GM19324 (cell line): ENCODE results near the gene BORCS8.
A peak's percentile ranks its signal among the peaks of the same experiment; 100 is the strongest.
"Not testable (repeated sequence)": the region's sequence is repeated elsewhere in the genome, so short reads cannot be mapped to it uniquely, and the experiment has no call there.

Experiments used
- ATAC-seq: cut with Tn5 transposase; IDR thresholded peaks from one replicate; pipeline ENCODE4 v1.9.1; 2021; ENCODE audit warnings: mild to moderate bottlenecking, moderate library complexity; ENCODE audit not compliant: unreplicated experiment, low FRiP score

BORCS8 gene

GRCh38 chr19:19192078-19192882, at the start of gene BORCS8, which contains the start of gene RFXANK:
BORCS8 (minus strand) TSS chr19:19192152; CDS start chr19:19192117, 35 bp downstream.
RFXANK (plus strand) TSS chr19:19192258; CDS start chr19:19193947, 1,689 bp downstream.
- peak; percentile 89 for ATAC-seq

GRCh38 chr19:19240476-19240875, 48.5 kb upstream of the BORCS8 start:
- no peak for ATAC-seq

DNA sequence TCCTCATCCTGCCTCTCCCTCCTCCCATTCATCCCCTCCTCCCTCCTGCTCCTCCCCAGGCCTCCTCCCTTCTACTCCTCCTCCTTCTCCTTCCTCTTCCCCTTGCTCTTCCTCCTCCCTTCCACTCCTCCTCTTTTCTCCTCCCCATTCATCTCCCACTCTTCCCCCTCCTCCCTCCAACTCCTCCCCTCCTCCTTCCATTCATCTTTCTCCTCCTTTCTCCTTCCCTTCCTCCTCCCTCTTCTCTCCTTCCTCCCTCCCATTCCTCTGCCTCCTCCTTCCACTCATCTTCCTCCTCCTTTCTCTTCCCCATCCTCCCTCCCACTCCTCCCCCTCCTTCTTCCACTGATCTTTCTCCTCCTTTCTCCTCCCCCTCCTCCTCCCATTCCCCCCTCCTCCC, 47.7 kb upstream of the BORCS8 start:
- ATAC-seq, result no peak

DNA sequence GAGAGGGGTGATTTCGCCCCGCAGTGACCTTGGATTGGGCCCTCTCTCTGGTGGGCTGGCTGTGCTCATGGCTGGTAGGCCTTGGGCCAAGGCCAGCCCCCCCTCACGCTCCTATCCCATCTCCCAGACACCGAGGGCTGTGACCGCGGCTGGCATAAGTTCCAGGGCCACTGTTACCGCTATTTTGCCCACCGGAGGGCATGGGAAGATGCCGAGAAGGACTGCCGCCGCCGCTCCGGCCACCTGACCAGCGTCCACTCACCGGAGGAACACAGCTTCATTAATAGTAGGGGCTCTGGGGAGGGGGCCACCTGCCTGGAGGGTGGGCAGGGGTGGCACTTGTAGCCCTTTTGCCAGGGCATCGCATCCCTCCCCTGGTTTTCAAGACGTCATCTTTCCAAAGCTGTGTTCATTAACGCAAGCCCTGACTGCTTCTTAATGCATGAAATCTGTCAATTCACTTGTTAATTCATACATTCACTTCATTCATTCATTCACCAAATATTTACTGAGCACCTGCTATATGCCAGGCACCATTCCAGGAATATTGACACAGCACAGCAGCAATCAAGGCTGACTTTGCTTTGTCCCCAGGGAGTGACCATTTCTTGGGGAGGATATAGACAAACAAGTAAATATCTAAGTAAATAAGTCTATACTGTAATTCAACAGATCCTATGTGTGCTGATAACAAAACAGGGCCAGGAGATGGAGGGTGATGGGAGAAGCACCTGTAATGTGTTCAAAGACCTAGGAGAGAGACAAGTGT, 46.4 kb upstream of the BORCS8 start:
- ATAC-seq, result no peak

DNA sequence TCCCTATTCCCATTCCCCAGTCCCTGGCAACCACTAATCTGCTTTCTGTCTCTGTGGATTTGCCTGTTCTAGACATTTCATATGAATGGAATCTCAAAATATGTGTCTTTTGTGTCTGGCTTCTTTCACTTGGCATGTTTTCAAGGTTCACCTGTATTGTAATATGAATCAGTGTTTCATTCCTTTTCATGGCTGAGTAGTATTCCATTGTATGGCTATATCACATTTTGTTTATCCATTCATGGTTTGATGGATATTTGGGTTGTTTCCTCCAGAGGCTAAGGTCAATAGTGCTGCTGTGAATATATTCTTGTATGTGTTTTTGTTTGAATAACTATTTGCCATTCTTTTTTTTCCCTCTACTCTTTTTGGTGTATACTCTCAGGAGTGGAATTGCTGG, 44.2 kb upstream of the BORCS8 start:
- no peak for ATAC-seq

GRCh38 chr19:19234220-19234816, 42.4 kb upstream of the BORCS8 start:
- no peak for ATAC-seq

DNA sequence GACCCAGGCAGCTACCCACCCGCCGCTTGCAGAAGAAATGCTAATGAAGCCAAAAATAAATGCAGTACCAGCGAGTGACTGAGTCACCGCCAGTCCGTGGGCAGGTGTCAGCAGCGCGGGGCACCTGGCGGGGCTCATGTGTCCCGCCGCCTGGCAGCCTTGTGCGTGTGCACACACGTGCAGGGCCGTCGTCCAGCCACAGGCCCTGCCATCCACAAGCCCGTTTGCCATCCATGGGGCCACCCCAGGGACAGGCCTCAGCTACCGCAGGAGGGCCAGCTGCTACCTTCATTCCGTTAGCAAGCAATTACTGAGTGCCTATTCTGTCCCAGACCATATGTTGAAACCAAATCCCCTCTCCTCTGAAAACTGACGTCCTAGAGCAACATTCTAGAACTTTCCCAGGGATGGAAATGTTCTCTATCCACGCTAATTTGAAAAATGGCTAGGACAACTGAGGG, 40.3 kb upstream of the BORCS8 start:
- ATAC-seq, result no peak

GRCh38 chr19:19230999-19231398, 39.0 kb upstream of the BORCS8 start:
- ATAC-seq, result no peak

DNA sequence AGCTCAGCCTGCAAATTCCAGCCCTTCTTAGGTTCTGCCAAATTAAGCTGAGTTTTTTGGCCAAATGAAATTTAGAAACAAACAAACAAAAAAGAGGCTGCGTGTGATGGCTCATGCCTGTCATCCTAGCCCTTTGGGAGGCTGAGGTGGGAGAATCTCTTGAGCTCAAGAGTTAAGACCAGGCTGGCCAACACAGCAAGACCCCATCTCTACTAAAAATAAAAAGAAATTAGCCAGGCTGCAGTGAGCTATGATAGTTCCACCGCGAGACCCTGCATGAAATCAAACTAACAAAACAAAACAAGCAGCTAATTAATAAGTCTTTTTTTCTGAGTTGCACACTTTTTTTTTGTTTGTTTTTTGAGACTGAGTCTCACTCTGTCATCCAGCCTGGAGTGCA, 37.7 kb upstream of the BORCS8 start:
- no peak for ATAC-seq

DNA sequence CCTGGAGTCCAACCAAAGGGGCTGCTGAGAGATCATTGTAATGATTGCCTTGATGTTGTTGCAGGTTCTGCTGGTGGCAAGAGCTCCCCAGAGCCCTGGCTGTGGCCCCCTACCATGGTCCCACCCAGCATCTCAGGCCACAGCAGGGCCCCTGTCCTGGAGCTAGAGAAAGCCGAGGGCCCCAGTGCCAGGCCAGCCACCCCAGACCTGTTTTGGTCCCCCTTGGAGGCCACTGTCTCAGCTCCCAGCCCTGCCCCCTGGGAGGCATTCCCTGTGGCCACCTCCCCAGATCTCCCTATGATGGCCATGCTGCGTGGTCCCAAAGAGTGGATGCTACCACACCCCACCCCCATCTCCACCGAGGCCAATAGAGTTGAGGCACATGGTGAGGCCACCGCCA, 35.3 kb upstream of the BORCS8 start:
- ATAC-seq, result no peak

- no peak for ATAC-seq
Observed at GRCh38 chr19:19226663-19227062, 34.7 kb upstream of the BORCS8 start.

GRCh38 chr19:19226204-19226603, 34.3 kb upstream of the BORCS8 start:
- ATAC-seq, result no peak

DNA sequence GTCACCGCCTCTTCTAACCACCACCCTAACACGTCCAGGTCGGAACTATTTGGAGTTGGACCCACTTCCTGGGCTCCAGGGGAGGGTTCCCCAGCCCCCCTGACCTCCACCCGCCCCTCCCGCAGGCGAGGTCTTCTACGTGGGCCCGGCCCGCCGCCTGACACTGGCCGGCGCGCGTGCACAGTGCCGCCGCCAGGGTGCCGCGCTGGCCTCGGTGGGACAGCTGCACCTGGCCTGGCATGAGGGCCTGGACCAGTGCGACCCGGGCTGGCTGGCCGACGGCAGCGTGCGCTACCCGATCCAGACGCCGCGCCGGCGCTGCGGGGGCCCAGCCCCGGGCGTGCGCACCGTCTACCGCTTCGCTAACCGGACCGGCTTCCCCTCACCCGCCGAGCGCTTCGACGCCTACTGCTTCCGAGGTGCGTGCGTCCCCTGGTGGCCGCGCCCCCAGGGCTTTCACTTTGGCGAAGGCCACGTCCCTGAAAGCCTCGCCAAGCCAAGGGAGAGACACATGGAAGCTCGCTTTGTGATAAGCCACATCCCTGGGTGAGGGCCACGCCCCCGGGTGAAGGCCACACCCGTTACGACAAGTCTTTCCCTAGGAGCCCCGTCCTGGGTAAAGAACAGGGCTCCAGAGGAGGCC, 33.0 kb upstream of the BORCS8 start:
- no peak for ATAC-seq

- no peak for ATAC-seq
Observed at GRCh38 chr19:19224150-19224851, 32.3 kb upstream of the BORCS8 start.

- no peak for ATAC-seq
Observed at GRCh38 chr19:19223636-19224035, 31.7 kb upstream of the BORCS8 start.

- ATAC-seq, result no peak
Observed at GRCh38 chr19:19223060-19223459, 31.1 kb upstream of the BORCS8 start.

DNA sequence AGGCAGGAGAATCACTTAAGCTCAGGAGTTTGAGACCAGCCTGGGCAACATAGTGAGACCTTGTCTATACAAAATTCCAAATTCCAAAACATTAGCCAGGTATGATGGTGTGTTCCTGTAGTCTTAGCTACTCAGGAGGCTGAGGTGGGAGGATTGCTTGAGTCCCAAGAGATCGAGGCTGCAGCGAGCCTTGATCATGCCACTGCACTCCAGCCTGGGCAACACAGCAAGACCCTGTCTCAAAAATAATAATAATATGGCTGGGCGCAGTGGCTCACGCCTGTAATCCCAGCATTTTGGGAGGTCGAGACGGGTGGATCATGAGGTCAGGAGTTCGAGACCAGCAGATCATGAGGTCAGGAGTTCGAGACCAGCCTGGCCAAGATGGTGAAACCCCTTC, 29.0 kb upstream of the BORCS8 start:
- ATAC-seq, result not testable (repeated sequence)

- ATAC-seq, result no peak
Observed at GRCh38 chr19:19218911-19219310, 27.0 kb upstream of the BORCS8 start.

- ATAC-seq, result no peak
Observed at GRCh38 chr19:19217099-19217498, 25.1 kb upstream of the BORCS8 start.

DNA sequence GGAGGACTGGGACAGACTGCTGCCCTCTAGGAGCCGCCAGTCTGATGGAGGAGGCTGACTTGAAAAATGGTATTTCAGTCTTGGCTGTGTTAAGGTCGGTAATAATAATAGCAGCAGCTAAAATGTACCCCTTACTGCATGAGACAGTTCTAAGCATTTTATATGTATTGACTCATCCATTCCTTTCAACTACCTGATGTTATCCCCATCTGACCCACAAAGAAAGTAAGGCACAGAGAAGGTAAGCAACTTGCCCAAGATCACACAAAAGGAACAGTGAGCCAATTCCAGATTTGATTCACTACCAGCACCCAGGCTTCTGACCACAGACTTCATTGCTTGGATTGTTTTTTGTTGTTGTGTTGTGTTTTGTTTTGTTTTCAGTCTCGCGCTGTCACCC, 23.8 kb upstream of the BORCS8 start:
- no peak for ATAC-seq
